Cardiac fibroblast (primary cell): ENCODE data around the gene MVD.

Source experiments
- DNase-seq, 2 donors: peaks; one replicate each; pipeline versions ENCODE4 v3.0.0 to v3.0.0-alpha.2; 2010; ENCODE audit warnings: low read depth in 2 of 2
- H3K4me3 ChIP-seq, 2 donors: replicated peaks in 1 of 2; 1 replicate in 1 of 2; 2 replicates in 1 of 2; pipeline ENCODE4 v1.5.1; 2011; ENCODE audit warnings: low read depth in 2 of 2, low read length in 2 of 2, mild to moderate bottlenecking in 2 of 2, moderate library complexity in 1 of 2
- CTCF ChIP-seq: IDR thresholded peaks from one replicate; pipeline ENCODE4 v1.5.1; 2011; ENCODE audit warnings: low read depth, mild to moderate bottlenecking, low read length, inconsistent platforms

Gene MVD

GRCh38 chr16:88655053-88655732 is 7.7 kb downstream of the MVD start:
- no peak for TF ChIP-seq CTCF
- no peak overlapping the region for H3K4me3 ChIP-seq
- DNase-seq: no peak

GRCh38 chr16:88654363-88655052 is 8.4 kb downstream of the MVD start:
- no peak overlapping the region for H3K4me3 ChIP-seq
- DNase-seq: no peak

GRCh38 chr16:88653596-88654362 is 9.1 kb downstream of the MVD start:
- H3K4me3 ChIP-seq: no peak overlapping the region
- TF ChIP-seq CTCF: no peak
- DNase-seq: no peak

More at GRCh38 chr16:88654363-88655052, 8.4 kb downstream of the MVD start:
- TF ChIP-seq CTCF: no peak

- no peak for DNase-seq
- TF ChIP-seq CTCF: no peak
- H3K4me3 ChIP-seq: no peak overlapping the region
These were observed 9.8 kb downstream of the MVD start for GRCh38 chr16:88653101-88653500.

- TF ChIP-seq CTCF: no peak
- H3K4me3 ChIP-seq: no peak overlapping the region
- no peak for DNase-seq
These were observed 10.2 kb downstream of the MVD start for GRCh38 chr16:88652762-88653063.

GRCh38 chr16:88651989-88652761 is 10.7 kb downstream of the MVD start:
- TF ChIP-seq CTCF: no peak
- H3K4me3 ChIP-seq: no peak overlapping the region
- DNase-seq: no peak
